HEK293 (cell line): ENCODE measurements around the gene SCAND1.

ENCODE experiments used
- HOXA7 ChIP-seq: sonication (generic); formaldehyde crosslinking; IDR thresholded peaks from 2 replicates; pipeline ENCODE4 v1.8.1; 2022; ENCODE audit warnings: missing genetic modification reagents, borderline replicate concordance
- MEIS1 ChIP-seq: sonication (generic); formaldehyde crosslinking; IDR thresholded peaks from 2 replicates; pipeline ENCODE4 v1.8.1; 2022; ENCODE audit warnings: missing genetic modification reagents, mild to moderate bottlenecking, borderline replicate concordance
- TCF7L2 ChIP-seq: IDR thresholded peaks from 2 replicates; pipeline ENCODE4 v1.6.1; 2011; ENCODE audit warnings: low read depth, mild to moderate bottlenecking, inconsistent platforms, low read length, moderate library complexity, borderline replicate concordance
- YY1 ChIP-seq: fragments of 450-650 bp; formaldehyde crosslinking; IDR thresholded peaks from 2 replicates; pipeline ENCODE4 v1.5.1; 2018; ENCODE audit warnings: missing biosample characterization, missing genetic modification characterization
- ZNF10 ChIP-seq: fragments of 450-650 bp; formaldehyde crosslinking; IDR thresholded peaks from 2 replicates; pipeline ENCODE4 v1.5.1; 2017; ENCODE audit warnings: missing biosample characterization, missing genetic modification characterization
- ZNF175 ChIP-seq: fragments of 450-650 bp; formaldehyde crosslinking; IDR thresholded peaks from 2 replicates; pipeline ENCODE4 v1.5.1; 2016; ENCODE audit warnings: missing biosample characterization, missing genetic modification characterization
- ZNF324 ChIP-seq: fragments of 450-650 bp; formaldehyde crosslinking; IDR thresholded peaks from 2 replicates; pipeline ENCODE4 v1.5.1; 2016; ENCODE audit warnings: missing biosample characterization, missing genetic modification characterization
- ZNF561 ChIP-seq: fragments of 450-650 bp; IDR thresholded peaks from 2 replicates; pipeline ENCODE4 v1.5.1; 2018; ENCODE audit warnings: missing biosample characterization, missing genetic modification characterization, borderline replicate concordance
- ZNF623 ChIP-seq: fragments of 450-650 bp; formaldehyde crosslinking; IDR thresholded peaks from 2 replicates; pipeline ENCODE4 v1.5.1; 2016; ENCODE audit warnings: missing biosample characterization, missing genetic modification characterization
- ZNF768 ChIP-seq: fragments of 450-650 bp; formaldehyde crosslinking; IDR thresholded peaks from 2 replicates; pipeline ENCODE4 v1.5.1; 2018; ENCODE audit warnings: missing biosample characterization, mild to moderate bottlenecking, missing genetic modification characterization
- ZNF791 ChIP-seq: fragments of 450-650 bp; formaldehyde crosslinking; IDR thresholded peaks from 2 replicates; pipeline ENCODE4 v1.5.1; 2016; ENCODE audit warnings: missing biosample characterization, missing genetic modification characterization
- TF ChIP-seq, protein P1 (sequence below): fragments of 450-650 bp; formaldehyde crosslinking; optimal IDR thresholded peaks from 2 replicates; pipeline ENCODE3; 2016; ENCODE audit warnings: missing biosample characterization, mild to moderate bottlenecking, missing genetic modification characterization
- TF ChIP-seq, protein P2 (sequence below): fragments of 450-650 bp; formaldehyde crosslinking; IDR thresholded peaks from 2 replicates; pipeline ENCODE4 v1.5.1; 2016; ENCODE audit warnings: missing biosample characterization, missing genetic modification characterization
- TF ChIP-seq, protein P3 (sequence below): fragments of 450-650 bp; formaldehyde crosslinking; IDR thresholded peaks from 2 replicates; pipeline ENCODE4 v1.5.1; 2016; ENCODE audit warnings: missing biosample characterization, missing genetic modification characterization

DNA sequence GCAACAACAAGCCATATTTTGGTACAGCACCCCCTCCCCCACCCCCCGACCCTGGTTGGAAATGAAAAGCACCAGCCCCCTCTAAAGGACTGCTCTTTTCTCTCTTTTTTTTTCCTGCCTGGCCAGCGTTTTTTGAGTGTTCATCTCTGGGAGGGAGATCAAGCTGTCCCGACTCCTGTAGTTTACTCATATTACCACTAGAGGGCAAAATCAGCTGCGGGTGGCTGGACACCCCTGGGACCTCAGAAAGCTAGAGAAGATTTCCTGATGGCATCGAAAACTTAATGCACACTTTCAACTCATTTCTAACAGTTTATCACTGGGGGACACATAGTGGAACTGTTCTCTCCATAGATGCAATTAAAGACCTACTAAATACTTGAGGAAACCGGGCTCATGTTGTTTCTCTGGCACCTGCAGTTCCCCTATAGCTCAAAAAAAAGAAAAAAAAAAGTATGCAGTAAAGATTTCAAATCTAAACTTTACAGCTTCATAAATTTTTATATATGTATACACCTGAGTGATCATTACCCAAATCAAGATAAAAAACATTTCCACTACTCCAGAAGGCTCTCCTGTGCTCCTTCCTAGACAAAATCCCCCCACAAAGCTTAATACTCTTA lies 38.5 kb upstream of the SCAND1 start:
- no peak for TF ChIP-seq ZNF324 (tag by site-specific recombination)
- TF ChIP-seq, protein P1, sequence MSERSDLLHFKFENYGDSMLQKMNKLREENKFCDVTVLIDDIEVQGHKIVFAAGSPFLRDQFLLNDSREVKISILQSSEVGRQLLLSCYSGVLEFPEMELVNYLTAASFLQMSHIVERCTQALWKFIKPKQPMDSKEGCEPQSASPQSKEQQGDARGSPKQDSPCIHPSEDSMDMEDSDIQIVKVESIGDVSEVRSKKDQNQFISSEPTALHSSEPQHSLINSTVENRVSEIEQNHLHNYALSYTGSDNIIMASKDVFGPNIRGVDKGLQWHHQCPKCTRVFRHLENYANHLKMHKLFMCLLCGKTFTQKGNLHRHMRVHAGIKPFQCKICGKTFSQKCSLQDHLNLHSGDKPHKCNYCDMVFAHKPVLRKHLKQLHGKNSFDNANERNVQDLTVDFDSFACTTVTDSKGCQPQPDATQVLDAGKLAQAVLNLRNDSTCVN (tag by site-specific recombination) = no peak
- TF ChIP-seq, protein P2, sequence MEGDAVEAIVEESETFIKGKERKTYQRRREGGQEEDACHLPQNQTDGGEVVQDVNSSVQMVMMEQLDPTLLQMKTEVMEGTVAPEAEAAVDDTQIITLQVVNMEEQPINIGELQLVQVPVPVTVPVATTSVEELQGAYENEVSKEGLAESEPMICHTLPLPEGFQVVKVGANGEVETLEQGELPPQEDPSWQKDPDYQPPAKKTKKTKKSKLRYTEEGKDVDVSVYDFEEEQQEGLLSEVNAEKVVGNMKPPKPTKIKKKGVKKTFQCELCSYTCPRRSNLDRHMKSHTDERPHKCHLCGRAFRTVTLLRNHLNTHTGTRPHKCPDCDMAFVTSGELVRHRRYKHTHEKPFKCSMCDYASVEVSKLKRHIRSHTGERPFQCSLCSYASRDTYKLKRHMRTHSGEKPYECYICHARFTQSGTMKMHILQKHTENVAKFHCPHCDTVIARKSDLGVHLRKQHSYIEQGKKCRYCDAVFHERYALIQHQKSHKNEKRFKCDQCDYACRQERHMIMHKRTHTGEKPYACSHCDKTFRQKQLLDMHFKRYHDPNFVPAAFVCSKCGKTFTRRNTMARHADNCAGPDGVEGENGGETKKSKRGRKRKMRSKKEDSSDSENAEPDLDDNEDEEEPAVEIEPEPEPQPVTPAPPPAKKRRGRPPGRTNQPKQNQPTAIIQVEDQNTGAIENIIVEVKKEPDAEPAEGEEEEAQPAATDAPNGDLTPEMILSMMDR = peak; percentile 58
- TF ChIP-seq HOXA7 (CRISPR knock-in tag) = no peak
- TF ChIP-seq ZNF791 = no peak
- no peak for TF ChIP-seq YY1 (tag by site-specific recombination)
- no peak for TF ChIP-seq ZNF768 (tag by site-specific recombination)
- no peak for TF ChIP-seq ZNF10 (tag by site-specific recombination)
- no peak for TF ChIP-seq ZNF175 (tag by site-specific recombination)
- TF ChIP-seq ZNF561 (tag by site-specific recombination) = no peak
- TF ChIP-seq TCF7L2 = no peak
- no peak for TF ChIP-seq MEIS1
- TF ChIP-seq ZNF623 = no peak
- TF ChIP-seq, protein P3, sequence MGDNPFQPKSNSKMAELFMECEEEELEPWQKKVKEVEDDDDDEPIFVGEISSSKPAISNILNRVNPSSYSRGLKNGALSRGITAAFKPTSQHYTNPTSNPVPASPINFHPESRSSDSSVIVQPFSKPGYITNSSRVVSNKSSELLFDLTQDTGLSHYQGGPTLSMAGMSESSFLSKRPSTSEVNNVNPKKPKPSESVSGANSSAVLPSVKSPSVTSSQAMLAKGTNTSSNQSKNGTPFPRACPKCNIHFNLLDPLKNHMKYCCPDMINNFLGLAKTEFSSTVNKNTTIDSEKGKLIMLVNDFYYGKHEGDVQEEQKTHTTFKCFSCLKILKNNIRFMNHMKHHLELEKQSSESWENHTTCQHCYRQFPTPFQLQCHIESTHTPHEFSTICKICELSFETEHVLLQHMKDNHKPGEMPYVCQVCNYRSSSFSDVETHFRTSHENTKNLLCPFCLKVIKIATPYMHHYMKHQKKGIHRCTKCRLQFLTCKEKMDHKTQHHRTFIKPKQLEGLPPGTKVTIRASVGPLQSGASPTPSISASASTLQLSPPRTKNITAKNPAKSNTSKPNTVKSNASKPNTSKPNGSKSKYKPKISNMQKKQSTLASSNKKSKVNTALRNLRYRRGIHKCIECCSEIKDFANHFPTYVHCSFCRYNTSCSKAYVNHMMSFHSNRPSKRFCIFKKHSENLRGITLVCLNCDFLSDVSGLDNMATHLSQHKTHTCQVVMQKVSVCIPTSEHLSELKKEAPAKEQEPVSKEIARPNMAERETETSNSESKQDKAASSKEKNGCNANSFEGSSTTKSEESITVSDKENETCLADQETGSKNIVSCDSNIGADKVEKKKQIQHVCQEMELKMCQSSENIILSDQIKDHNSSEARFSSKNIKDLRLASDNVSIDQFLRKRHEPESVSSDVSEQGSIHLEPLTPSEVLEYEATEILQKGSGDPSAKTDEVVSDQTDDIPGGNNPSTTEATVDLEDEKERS = no peak
